ENCODE data around the gene CD3G. TPM values are rescaled to one million over a fixed set of nuclear protein-coding genes. Genes with fewer than 3 reads are reported as not detected.

Gene CD3G
- total RNA-seq, 1 donor from 2014 or later = not detected

DNA sequence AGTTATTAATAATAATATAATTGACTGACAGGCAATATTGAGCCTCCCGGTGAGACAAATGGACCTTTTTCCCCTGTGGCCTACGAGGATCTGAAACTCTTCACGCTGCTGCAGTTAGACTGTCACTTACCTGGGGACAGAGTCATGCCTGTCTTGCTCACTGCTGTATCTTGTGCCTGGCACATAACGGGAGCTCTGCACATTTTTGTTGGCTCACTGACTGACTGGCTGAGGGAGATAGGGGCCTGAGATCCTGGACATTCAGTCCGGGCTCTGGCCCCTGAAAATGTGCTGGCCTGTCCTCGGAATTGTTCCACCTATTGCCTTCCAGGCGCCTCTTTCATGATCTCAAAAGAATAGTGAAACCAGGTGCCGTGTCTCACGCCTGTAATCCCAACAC lies 896 bp upstream of the CD3G start:
- TF ChIP-seq, protein P1, sequence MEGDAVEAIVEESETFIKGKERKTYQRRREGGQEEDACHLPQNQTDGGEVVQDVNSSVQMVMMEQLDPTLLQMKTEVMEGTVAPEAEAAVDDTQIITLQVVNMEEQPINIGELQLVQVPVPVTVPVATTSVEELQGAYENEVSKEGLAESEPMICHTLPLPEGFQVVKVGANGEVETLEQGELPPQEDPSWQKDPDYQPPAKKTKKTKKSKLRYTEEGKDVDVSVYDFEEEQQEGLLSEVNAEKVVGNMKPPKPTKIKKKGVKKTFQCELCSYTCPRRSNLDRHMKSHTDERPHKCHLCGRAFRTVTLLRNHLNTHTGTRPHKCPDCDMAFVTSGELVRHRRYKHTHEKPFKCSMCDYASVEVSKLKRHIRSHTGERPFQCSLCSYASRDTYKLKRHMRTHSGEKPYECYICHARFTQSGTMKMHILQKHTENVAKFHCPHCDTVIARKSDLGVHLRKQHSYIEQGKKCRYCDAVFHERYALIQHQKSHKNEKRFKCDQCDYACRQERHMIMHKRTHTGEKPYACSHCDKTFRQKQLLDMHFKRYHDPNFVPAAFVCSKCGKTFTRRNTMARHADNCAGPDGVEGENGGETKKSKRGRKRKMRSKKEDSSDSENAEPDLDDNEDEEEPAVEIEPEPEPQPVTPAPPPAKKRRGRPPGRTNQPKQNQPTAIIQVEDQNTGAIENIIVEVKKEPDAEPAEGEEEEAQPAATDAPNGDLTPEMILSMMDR (IDR thresholded peaks at IDR 0.05) = no peak
- H3K9me3 Mint-ChIP-seq (ENCODE audit: low read depth) = no peaks in the 10 kb centered on the region
- DNase-seq (ENCODE audit: low spot score) = no peak
- peaks cover 3% of the 10 kb centered on the region for H3K36me3 Mint-ChIP-seq (ENCODE audit: low read depth)
- no peak overlapping the region for H3K4me3 Mint-ChIP-seq (ENCODE audit: unreplicated experiment)
- H3K27me3 Mint-ChIP-seq (ENCODE audit: low read depth) = peaks cover 54% of the 10 kb centered on the region
- H3K4me1 Mint-ChIP-seq (ENCODE audit: low read depth) = no peaks in the 10 kb centered on the region
- no peak overlapping the region for H3K27ac Mint-ChIP-seq (ENCODE audit: unreplicated experiment)

DNA sequence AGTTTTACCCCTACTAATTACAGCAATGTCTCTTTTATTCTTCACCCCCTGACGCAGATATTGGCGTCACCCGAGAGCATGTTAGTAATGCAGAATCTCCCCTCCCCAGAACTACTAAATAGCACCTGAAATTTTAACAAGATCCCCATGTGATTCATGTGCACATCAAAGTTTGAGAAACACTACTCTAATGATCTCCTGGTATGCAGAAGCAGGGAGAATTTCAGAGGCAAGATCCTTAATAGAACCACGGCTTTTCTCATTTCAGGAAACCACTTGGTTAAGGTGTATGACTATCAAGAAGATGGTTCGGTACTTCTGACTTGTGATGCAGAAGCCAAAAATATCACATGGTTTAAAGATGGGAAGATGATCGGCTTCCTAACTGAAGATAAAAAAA lies 5.3 kb downstream of the CD3G start:
- no peaks in the 10 kb centered on the region for H3K4me1 Mint-ChIP-seq (ENCODE audit: low read depth)
- peaks cover 3% of the 10 kb centered on the region for H3K36me3 Mint-ChIP-seq (ENCODE audit: low read depth)
- no peak overlapping the region for H3K27ac Mint-ChIP-seq (ENCODE audit: unreplicated experiment)
- H3K4me3 Mint-ChIP-seq (ENCODE audit: unreplicated experiment) = no peak overlapping the region
- TF ChIP-seq, protein P1 (IDR thresholded peaks at IDR 0.05) = no peak
- peaks cover 58% of the 10 kb centered on the region for H3K27me3 Mint-ChIP-seq (ENCODE audit: low read depth)
- DNase-seq (ENCODE audit: low spot score) = no peak
- H3K9me3 Mint-ChIP-seq (ENCODE audit: low read depth) = no peaks in the 10 kb centered on the region

DNA sequence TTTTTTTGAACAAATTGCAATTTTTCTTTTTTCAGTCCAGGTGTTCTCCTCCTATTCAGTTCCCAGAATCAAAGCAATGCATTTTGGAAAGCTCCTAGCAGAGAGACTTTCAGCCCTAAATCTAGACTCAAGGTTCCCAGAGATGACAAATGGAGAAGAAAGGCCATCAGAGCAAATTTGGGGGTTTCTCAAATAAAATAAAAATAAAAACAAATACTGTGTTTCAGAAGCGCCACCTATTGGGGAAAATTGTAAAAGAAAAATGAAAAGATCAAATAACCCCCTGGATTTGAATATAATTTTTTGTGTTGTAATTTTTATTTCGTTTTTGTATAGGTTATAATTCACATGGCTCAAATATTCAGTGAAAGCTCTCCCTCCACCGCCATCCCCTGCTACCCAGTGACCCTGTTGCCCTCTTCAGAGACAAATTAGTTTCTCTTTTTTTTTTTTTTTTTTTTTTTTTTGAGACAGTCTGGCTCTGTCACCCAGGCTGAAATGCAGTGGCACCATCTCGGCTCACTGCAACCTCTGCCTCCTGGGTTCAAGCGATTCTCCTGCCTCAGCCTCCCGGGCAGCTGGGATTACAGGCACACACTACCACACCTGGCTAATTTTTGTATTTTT lies 9.1 kb downstream of the CD3G start:
- H3K4me3 Mint-ChIP-seq (ENCODE audit: unreplicated experiment) = no peak overlapping the region
- TF ChIP-seq, protein P1 (IDR thresholded peaks at IDR 0.05) = peak; percentile 88
- H3K27ac Mint-ChIP-seq (ENCODE audit: unreplicated experiment) = no peak overlapping the region
- H3K4me1 Mint-ChIP-seq (ENCODE audit: low read depth) = no peaks in the 10 kb centered on the region
- no peaks in the 10 kb centered on the region for H3K9me3 Mint-ChIP-seq (ENCODE audit: low read depth)
- H3K27me3 Mint-ChIP-seq (ENCODE audit: low read depth) = peaks cover 33% of the 10 kb centered on the region
- DNase-seq (ENCODE audit: low spot score) = no peak
- H3K36me3 Mint-ChIP-seq (ENCODE audit: low read depth) = no peaks in the 10 kb centered on the region

DNA sequence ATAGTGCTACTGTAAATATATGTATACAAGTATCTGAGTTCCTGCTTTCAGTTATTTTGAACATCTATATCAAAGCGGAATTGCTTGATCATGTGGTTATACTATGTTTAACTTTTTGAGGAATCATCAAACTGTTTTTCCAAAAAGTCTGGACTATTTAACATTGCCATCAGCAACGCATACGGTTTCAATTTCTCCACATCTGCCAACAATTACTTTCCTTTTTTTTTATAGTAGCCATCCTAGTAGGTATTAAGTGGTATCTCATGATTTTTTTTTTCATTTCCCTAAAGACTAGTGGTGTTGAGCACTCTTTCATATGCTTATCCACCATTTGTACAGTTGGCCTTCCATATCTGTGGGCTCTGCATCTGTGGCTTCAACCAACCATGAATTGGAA lies 13.9 kb downstream of the CD3G start:
- H3K4me3 Mint-ChIP-seq (ENCODE audit: unreplicated experiment) = no peak overlapping the region
- H3K4me1 Mint-ChIP-seq (ENCODE audit: low read depth) = peaks cover 31% of the 10 kb centered on the region
- peaks cover 3% of the 10 kb centered on the region for H3K27me3 Mint-ChIP-seq (ENCODE audit: low read depth)
- H3K9me3 Mint-ChIP-seq (ENCODE audit: low read depth) = peaks cover 4% of the 10 kb centered on the region
- H3K36me3 Mint-ChIP-seq (ENCODE audit: low read depth) = peaks cover 4% of the 10 kb centered on the region
- TF ChIP-seq, protein P1 (IDR thresholded peaks at IDR 0.05) = no peak
- no peak overlapping the region for H3K27ac Mint-ChIP-seq (ENCODE audit: unreplicated experiment)
- no peak for DNase-seq (ENCODE audit: low spot score)

DNA sequence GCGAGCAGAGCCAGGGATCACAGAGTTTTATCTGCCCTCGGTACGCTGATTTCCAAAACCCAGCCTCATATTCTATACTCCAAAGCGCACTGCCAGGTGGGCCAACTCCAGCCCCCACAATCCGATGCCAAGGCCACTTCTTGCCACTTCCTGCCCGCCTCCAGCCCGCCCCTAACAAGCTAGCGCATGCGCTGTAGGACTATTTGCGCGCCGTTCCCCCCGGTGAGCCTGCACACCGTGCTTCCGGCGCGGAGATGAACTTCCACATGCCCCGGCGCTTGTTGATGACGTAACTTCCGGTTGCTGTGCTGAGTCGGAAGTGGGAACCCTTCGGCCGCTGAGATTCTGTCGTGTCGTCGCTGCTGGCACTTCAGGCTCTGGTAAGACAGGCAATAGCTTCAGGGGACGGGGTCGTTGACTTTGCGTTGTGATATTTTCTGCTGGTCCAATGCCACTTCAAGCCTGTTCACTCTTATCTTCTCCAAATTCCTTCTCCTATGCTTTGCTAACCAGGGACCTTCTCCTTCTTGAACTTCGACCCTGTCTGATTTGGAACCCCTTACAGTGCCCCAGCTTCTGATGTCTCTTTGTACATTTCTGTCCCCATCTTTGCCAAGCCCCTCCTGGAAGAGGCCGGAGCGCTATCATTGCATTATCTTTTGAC lies 15.3 kb downstream of the CD3G start, which contains the start of gene UBE4A:
TSS of gene UBE4A (plus strand) at position 306 of the 664 bp plus-strand sequence. CDS start 5,481 bp downstream, outside the sequence.
- Mint-ChIP-seq H3K27ac (ENCODE audit: unreplicated experiment) (peak within 1 kb of the TSS; percentile 90), H3K27me3 (ENCODE audit: low read depth) (peaks cover 2% of the 10 kb centered on the region), H3K36me3 (ENCODE audit: low read depth) (peaks cover 4% of the 10 kb centered on the region), H3K4me3 (ENCODE audit: unreplicated experiment) (peak within 1 kb of the TSS; percentile 95), H3K9me3 (ENCODE audit: low read depth) (peaks cover 4% of the 10 kb centered on the region), H3K4me1 (ENCODE audit: low read depth) (peaks cover 31% of the 10 kb centered on the region)
- TF ChIP-seq, protein P1 (IDR thresholded peaks at IDR 0.05) = no peak
- DNase-seq (ENCODE audit: low spot score) = peak; percentile 97

Measured in chondrocyte (in vitro differentiated cells).